GM18861 (cell line): Measurements from ENCODE around the gene ABCB8.
A peak's percentile ranks its signal among the peaks of the same experiment; 100 is the strongest.

Source experiments
- ATAC-seq: cut with Tn5 transposase; IDR thresholded peaks from one replicate; pipeline ENCODE4 v1.9.1; 2021; ENCODE audit not compliant: unreplicated experiment

The ABCB8 gene

DNA sequence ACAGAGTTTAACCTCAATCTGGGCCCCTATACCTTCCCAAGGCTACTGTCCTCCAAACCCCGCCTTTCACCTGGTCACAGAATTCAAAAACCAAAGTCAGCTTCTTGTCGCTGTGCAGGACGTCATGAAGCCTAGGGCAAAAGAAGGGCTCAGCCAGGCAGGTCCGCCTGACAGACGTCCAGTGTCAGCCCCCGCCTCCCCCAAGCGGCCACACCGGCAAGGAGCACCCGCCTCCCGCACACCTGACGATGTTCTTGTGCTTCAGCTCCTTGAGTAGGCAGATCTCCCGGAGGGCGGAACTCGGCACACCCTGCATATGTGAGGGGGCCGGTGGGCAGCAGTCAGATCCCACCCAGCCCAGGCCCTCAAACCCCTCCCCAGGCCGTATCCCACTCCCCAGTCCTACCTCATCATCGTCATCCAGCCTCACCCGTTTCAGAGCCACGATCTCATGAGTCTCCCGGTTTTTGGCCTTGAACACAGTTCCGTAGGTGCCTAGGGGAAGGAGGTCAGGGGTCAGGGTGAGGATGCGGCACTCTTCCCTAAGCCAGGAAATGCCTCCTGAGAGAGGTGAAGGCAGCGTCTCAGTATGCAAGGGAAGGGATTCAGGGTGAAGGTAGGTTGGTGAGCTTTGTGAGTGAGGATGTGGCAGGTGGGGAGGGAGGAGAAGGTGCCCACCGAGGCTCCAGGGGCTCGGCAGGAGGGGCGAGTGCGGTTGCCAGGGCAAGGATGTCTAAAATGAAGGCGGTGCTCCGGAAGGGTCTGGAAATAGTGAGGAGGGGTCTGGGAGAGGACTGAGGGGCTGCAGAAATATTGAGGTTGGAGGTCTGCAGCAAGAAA is 28.6 kb downstream of the ABCB8 start:
- ATAC-seq, result no peak

DNA sequence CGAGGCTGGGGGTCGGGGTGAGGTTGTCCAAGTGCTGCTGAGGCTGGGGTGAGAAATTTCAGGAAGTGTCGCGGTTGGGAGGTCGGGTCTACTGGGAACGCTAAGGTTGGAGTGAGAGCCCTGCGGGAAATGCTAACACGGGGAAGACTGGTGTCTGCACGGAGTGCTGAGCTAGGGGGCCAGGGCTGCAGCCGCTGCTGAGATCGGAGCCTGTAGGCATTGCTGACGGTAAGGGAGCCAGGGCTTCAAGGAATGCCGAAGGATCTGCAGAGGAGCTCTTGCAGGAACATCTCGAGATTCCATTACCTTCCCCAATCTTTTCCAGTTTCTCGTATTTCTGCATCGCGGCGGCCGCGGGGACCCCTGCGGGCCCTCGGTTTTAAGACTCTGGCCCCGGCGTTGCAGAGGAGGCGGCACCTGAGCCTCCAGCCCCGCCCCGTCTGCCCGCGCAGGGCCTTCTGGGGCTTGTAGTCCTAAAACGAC is 29.3 kb downstream of the ABCB8 start, which contains the start of gene CDK5:
Gene CDK5, minus strand, starts transcription at position 392 of the 483 bp plus-strand sequence. Its CDS starts 49 bp downstream, at position 343.
- ATAC-seq, result peak; percentile 2

DNA sequence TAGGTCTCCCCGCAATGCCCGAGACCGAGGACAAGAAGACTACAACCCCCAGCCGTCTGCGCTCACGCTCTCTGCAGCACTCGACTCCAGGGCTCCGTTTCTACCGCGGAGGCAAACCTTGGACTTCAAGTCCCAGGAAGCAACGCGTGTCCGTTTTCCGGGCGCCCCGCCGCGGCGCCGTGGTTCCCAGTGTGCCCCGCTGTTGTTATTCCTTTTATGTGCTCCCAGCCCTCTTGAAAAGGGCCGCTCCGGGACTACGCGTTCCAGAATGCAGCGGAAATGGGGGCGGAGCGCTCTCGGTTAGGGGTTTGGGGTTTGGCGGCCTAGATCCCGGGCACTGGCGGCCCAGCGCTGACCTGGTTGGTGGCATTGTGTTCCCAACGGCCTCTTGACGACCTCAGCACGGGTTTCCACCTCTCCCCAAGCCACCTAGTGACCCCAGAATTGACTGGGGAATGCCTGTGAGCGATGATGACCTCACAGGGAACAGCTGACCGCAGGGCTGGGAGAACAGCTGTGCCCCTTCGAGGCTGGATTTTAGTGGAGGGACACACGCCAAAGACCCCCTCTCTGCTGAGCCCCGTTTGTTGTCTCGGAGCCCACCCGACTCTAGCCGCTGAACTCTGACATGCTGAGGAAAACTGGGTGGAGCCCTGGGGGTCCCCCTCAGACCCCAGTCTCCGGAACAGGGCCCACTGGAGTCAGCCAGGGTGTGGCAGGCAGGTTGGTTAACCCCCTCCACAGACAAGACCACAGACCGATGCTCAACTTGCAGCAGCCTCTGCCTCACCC is 29.9 kb downstream of the ABCB8 start:
- ATAC-seq, result peak; percentile 87

DNA sequence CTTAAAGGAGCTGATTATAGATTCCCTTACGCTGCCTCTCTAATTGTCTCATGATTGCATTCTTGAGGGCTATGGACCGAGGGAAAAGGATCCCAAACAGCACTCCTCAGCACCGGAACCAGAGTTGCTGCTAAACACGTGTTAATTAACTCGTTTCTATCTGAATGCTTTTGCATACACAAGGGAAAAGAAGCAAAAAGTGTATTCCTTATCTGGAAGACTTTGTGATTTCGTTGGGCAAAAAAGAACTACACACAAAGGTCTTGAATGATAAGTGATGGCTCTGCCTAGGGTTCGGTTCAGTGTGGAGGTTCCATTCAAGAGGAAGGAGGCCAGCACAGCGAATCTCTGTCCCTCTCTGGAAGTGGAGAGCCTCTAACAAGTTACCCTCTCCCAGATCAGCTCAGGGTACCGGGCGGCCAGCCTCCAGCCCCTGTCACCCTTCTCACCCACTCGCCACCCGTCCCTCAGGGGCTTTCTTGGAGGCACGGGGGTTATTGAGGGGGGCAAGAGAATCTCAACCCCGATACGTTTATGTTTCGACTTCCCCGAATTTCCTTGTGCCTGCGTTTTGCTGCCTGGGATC is 30.6 kb downstream of the ABCB8 start:
- no peak for ATAC-seq

DNA sequence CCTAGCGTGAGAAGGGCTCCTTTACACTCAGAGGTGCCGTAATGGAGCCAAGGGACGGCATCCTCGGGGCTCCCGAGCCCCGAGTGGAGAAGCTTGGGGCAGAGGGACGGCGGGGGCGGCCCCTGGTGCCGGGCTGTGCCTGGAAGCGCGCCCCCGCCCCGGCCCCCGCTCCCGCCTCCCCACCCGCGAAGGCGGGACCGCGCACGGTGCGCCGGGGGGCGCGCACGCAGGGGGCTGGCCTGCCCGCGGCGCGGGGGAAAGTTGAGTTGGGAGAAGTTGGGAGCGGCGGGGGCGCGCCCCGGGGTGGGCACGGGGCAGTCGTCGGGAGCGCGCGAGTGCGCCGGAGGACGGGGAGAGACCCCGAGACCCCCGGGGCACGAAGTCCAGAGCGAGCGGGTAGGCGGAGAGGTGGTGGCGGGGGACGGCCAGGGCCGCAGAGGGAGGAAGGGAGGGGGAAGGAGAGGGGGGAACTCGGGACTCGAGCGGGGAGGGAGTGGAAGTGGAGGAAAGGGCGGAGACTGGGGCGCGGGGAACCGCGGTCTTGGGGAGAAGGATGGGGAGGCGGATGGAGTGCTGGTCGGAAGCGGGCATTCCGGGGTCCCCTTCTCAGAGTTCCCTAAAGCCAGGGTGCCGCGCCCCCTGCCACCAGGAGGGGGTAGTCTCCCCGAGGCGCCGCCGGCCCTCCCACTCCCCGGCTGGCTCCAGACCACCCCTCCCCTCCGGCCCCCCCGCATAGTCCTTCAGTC is 31.3 kb downstream of the ABCB8 start, which contains the start of gene SLC4A2:
Gene SLC4A2, plus strand, starts transcription at position 223 of the 746 bp plus-strand sequence. CDS start 2,399 bp downstream, outside the sequence.
- ATAC-seq, result peak; percentile 22

DNA sequence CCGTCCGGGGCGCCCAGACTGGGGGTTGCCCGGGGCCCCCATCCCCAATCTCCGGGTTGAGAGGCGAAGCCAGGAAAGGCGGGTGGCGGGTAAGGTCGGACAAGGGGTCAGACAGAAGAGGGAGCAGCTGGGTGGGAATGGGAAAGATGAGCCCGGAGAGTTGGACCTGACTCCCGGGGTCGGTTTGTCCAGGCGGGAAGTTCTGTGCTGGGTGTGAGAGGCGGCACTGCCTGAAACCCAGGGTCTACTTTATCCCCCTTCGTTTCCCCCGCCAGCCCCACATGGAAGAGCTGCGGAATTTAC is 31.8 kb downstream of the ABCB8 start:
- no peak for ATAC-seq

DNA sequence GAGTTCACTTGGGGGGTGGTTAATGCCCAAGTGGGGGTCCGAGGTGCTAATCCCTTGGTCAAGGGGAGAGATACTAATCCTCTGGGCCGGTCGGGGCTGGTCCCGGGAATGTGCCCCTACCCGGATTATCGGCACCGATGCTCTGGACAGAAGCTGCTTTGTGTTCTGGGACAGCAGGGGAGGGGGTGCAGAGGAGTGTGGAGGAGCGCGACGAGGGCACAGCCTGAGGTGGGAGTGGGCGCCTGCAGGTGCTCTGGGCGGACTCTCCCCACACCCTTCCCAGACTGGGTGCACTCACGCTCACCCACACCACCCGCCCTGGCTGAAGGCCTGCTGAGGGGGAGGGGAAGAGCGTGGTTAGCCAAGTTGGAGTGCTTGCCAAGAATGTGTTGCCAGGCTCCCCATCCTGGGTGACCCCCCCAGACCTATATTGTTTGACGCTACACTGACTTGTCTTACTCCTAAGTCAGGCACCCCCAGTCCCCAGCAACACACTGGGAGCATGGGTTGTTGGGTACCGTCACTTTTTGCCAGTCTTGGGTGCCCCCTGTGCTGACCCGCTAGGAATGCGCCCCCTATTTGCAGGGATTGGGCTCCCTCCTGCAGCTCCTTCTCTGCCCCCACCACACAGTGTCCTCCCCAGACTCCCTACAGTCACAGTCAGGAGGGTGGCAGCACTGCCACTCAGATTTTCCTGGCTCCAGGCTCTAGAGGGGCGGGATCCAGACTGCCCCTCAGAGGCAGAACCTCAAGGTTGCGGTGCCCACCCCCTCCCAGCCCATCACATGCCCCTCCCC is 32.4 kb downstream of the ABCB8 start:
- no peak for ATAC-seq

DNA sequence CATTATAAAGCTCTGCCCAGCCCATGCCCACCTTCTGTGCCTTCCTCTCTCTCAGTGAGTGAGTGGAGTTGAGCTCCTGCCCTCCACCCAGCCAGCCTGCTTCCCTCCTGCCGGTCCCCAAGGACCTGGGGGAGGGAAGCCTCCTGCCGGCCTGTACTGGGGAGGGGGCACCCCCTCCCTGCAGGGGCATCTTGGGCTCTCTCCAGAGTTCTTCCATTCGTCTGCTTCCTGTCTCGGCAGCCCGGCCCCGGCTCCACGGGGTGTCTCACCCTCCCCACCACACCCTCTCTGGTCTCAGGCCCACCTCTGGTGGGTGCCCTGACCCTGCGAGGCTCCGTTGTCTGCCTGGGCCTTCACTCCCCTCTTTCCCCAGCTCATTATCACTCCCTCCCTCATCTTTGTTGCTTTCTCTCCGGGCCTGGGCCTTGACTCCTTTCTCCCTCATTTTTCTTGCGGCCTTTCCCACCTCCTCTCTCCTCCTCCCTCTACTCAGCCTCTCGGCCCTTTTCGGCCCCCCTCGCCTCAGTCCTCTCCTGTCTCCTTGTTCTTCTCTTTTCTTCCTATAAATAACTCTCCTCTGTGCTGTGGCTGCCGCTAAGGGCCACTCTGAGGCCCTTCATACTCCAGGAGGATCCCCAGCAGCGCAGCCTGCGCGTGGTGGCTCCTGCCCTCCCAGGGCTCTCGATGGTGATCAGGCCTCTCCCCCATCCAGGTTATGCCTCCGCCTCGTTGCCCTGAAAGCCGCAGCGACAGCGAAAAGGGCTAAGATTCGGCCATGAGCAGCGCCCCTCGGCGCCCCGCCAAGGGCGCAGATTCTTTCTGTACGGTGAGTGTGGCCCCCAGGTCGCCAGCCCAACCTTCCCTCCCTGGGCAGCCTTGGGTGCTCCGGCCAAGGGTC is 33.2 kb downstream of the ABCB8 start:
- ATAC-seq, result no peak

DNA sequence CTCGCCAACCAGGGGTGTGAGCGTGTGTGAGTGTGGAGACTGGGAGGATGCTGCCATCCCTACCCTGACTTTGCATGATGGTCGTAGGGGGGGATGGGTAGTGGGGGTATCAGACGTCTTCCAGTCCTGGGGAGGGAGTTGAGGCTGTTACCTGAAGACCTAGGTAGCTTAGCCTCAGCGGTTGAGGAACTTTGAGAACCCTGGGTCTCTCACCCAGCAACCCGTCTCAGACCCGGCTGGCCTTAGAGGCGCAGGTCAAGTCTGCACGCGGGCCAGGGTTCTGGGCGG is 33.8 kb downstream of the ABCB8 start:
- ATAC-seq, result no peak

DNA sequence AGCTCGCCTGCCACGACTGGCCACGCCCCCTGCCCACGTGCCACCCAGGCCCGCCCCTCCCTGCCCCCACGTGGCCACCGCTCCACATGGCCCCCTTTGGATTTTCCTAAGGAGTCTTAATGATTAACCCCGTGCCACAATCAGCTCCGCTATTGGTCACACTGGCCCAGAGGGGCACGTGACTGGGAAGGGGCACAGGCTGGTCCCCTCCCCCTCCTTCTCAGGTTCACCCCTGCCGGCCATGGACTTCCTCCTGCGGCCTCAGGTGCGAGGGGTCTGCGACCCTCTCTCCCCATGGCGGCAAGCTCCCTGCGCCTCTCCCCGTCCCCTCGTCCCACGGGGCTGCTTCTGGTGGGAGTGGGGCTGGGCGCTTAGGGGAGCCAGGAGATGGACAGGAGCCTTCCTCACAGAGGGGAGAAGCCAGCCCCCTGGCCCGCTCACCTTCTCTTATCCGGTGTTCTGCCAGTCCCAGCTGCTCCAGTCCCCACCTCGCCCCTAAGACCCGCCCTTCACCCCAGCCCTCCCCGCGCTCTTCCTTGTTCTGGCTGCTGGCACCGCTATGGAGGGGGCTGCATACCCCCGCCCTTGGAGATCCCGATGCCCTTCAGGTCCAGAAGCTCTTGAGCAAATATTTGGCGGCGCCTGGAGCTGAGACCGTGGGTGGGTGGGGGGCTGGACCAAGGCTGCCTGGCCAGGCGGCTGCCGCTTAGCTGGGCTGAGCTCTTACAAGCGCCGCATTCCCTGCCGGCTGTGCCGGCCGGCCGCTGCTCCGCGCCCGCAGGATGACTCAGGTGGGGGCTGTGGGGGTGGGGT is 34.4 kb downstream of the ABCB8 start:
- ATAC-seq, result no peak

DNA sequence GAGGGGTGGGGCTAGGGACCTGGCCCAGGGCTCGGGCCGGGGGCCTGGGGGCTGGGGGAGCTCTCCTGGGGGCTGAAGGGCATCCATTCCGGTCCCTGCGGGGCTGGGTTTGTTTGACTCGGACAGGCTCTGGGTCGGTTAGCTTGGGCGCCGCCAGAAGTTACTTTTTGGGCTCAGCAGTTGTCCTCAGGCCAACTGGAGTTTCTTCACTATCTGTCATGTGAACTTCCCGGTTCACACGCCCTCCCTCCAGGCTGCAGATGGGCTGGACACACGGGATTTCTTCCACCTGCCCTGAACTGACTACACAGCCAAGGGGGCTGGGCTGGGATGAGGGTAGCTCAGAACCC is 34.9 kb downstream of the ABCB8 start:
- ATAC-seq, result no peak

DNA sequence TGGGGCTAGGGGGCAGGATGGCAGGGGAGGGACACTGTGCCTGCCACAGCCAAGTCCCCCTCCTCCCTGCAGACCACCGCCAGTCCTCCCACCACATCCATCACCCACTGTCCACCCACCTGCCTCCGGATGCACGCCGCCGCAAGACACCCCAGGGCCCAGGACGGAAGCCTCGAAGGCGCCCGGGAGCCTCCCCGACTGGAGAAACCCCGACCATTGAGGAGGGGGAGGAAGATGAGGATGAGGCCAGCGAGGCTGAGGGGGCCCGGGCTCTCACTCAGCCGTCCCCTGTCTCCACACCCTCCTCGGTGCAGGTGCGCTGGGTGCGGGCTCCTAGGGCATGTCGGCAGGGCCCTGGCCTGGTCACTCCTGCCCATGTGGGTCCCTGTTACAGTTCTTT is 36.2 kb downstream of the ABCB8 start:
- ATAC-seq, result no peak

DNA sequence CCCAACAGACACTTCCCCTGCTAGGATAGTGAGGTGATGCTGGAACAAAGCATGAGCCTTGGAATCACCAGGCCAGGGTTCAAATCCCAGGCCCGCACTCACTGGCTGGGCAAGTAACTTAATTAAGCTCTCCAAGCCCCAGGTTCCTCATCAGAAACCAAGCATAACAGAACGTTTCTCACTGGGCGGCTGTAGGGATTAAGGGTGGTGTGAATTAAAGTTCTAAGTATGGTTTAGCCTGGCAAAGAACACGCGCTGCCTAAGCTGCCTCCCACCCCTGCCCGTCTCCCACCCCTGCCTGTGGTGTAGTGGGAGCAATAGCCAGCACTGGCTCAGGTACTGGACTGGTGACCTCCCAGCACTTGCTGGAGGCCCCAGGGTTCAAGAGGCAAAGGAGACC is 36.7 kb downstream of the ABCB8 start:
- no peak for ATAC-seq

DNA sequence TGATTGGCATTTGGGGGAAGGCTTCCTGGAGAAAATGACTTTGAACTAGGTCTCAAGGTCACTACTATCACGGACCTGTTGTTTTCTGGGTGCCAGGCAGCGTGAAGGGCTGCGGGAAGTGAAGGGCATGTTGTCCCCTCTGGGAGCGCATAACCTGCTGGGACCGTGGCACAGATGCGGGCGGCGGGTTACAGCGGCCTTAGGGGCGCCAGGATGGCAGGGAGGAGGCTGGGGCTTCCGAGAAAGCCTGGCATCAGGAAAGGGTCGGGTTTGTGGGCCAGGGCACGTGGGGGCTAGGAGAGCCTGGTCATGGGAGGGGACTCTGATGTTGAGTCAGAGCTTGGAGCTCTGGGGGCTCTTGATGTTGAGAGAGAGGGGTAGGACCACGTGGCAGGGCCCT is 37.3 kb downstream of the ABCB8 start:
- ATAC-seq, result no peak

DNA sequence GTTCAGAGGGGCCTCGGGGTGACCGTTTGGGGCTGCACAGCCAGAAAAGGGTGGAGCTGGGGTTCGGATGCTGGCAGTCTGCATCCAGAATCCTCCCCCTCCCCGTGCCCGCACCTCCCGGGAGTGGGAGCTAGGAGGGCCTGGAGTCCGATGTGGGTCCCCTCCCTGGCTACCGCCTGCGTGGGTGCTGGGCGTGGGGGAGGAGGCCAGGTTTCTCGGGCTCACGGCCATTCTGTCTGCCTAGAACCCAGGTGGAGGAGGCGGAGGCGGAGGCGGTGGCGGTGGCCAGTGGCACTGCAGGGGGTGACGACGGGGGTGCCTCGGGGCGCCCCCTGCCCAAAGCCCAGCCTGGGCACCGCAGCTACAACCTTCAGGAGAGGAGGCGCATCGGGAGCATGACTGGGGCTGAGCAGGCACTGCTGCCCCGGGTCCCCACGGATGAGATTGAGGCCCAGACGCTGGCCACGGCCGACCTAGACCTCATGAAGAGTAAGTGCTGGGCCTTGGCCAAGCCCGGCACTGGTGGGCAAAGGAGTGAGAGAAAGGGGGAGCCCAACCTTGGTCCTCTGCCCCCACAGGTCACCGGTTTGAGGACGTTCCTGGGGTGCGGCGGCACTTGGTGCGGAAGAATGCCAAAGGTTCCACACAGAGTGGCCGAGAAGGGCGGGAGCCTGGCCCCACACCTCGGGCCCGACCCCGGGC is 38.2 kb downstream of the ABCB8 start:
- ATAC-seq, result no peak

DNA sequence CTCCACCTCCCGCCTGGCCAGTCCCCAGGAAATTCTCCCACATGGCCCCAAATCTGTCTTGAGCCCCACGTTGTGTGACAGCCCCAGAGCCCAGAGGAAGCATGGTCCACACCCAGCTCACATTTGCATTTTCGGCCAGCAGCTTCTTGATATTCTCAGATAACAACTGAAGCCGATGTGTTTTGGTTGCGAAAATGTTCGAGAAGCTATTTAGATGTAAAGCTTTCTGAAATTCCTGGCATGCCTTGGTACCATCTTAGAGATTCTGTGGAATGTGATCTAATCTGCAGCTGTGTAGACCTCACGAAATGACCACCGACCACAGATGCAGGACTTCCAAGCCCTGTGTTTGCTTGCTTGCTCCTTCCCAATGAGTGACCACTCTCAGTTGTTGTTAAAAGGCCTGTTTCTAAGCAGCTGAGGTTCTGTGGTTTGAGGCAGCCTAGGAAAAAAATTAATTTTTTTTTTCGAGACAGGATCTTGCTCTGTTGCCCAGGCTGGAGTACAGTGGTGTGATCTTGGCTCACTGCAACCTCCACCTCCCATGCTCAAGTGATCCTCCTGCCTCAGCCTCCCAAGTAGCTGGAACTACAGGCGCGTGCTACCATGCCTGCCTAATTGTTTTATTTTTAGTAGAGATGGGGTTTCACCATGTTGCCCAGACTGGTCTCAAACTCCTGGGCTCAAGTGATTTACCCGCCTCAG is 40.0 kb downstream of the ABCB8 start:
- ATAC-seq, result no peak

DNA sequence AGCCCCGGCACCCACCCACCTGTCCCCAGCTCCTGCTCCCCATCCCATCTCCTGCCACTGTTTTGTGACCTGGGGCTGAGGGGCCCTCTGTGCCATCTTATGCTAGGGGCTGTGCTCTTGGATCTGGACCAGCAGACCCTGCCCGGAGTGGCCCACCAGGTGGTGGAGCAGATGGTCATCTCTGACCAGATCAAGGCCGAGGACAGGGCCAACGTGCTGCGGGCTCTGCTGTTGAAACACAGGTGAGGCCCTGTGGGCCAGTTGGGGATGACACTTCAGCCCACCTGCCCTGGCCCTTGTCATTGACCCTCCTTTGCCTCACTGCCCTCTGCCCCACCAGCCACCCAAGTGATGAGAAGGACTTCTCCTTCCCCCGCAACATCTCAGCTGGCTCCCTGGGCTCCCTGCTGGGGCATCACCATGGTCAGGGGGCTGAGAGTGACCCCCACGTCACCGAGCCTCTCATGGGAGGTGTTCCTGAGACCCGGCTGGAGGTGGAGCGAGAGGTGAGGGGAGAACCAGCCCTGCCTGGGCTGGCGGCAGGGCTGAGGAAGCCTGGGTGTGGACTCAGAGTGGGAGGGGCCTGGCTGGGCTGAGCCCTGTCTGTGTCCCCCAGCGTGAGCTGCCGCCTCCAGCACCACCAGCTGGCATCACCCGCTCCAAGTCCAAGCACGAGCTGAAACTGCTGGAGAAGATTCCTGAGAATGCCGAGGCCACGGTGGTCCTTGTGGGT is 41.8 kb downstream of the ABCB8 start:
- ATAC-seq, result no peak
